ENCODE measurements around the gene DMTF1. TPM values are rescaled to one million over a fixed set of nuclear protein-coding genes. Genes with fewer than 3 reads are reported as not detected.

The DMTF1 gene
- total RNA-seq, 1 donor from 2014 or later: 113 TPM

- peak; percentile 45 for TF ChIP-seq CTCF (conservative IDR thresholded peaks at IDR 0.05)
- Mint-ChIP-seq H3K4me1 (peaks cover 34% of the 10 kb centered on the region), H3K4me3 (peak within 1 kb of the TSS; percentile 96), H3K9me3 (no peaks in the 10 kb centered on the region), H3K27me3 (ENCODE audit: low read depth) (no peaks in the 10 kb centered on the region), H3K27ac (ENCODE audit: unreplicated experiment) (peak within 1 kb of the TSS; percentile 74), H3K36me3 (ENCODE audit: low read depth) (no peaks in the 10 kb centered on the region)
- DNase-seq (ENCODE audit: low read depth, low spot score): peak; percentile 43
Observed at GRCh38 chr7:87219545-87220025, 67.3 kb downstream of the DMTF1 start, which contains the start of gene TMEM243. TMEM243 (minus strand) TSS chr7:87219732; CDS start chr7:87219503, 229 bp downstream.

GRCh38 chr7:87220026-87220733 lies 67.9 kb downstream of the DMTF1 start:
- H3K9me3 Mint-ChIP-seq: no peaks in the 10 kb centered on the region
- H3K27me3 Mint-ChIP-seq (ENCODE audit: low read depth): peaks cover 4% of the 10 kb centered on the region
- TF ChIP-seq CTCF (conservative IDR thresholded peaks at IDR 0.05): peak; percentile 28
- peak; percentile 62 for DNase-seq (ENCODE audit: low read depth, low spot score)
- H3K4me1 Mint-ChIP-seq: peaks cover 34% of the 10 kb centered on the region
- no peaks in the 10 kb centered on the region for H3K36me3 Mint-ChIP-seq (ENCODE audit: low read depth)
- peak overlapping the region; percentile 96 for H3K4me3 Mint-ChIP-seq
- H3K27ac Mint-ChIP-seq (ENCODE audit: unreplicated experiment): peak overlapping the region; percentile 74

- peak overlapping the region; percentile 83 for H3K4me3 Mint-ChIP-seq
Observed at GRCh38 chr7:87220734-87221215, 68.5 kb downstream of the DMTF1 start.

GRCh38 chr7:87223666-87224065 lies 71.4 kb downstream of the DMTF1 start:
- Mint-ChIP-seq H3K36me3 (ENCODE audit: low read depth) (no peaks in the 10 kb centered on the region), H3K27me3 (ENCODE audit: low read depth) (peaks cover 27% of the 10 kb centered on the region), H3K27ac (ENCODE audit: unreplicated experiment) (no peak overlapping the region), H3K4me1 (peaks cover 14% of the 10 kb centered on the region), H3K4me3 (no peak overlapping the region), H3K9me3 (no peaks in the 10 kb centered on the region)
- DNase-seq (ENCODE audit: low read depth, low spot score): no peak
- no peak for TF ChIP-seq CTCF (conservative IDR thresholded peaks at IDR 0.05)

More at GRCh38 chr7:87220734-87221215, 68.5 kb downstream of the DMTF1 start:
- H3K36me3 Mint-ChIP-seq (ENCODE audit: low read depth): no peaks in the 10 kb centered on the region
- DNase-seq (ENCODE audit: low read depth, low spot score): no peak
- no peaks in the 10 kb centered on the region for H3K9me3 Mint-ChIP-seq
- H3K27ac Mint-ChIP-seq (ENCODE audit: unreplicated experiment): no peak overlapping the region
- H3K4me1 Mint-ChIP-seq: peaks cover 34% of the 10 kb centered on the region
- TF ChIP-seq CTCF (conservative IDR thresholded peaks at IDR 0.05): no peak
- peaks cover 10% of the 10 kb centered on the region for H3K27me3 Mint-ChIP-seq (ENCODE audit: low read depth)

GRCh38 chr7:87225696-87226095 lies 73.4 kb downstream of the DMTF1 start:
- no peak for TF ChIP-seq CTCF (conservative IDR thresholded peaks at IDR 0.05)
- H3K27me3 Mint-ChIP-seq (ENCODE audit: low read depth): peaks cover 27% of the 10 kb centered on the region
- no peak overlapping the region for H3K27ac Mint-ChIP-seq (ENCODE audit: unreplicated experiment)
- no peaks in the 10 kb centered on the region for H3K9me3 Mint-ChIP-seq
- no peaks in the 10 kb centered on the region for H3K36me3 Mint-ChIP-seq (ENCODE audit: low read depth)
- DNase-seq (ENCODE audit: low read depth, low spot score): no peak
- peaks cover 4% of the 10 kb centered on the region for H3K4me1 Mint-ChIP-seq
- no peak overlapping the region for H3K4me3 Mint-ChIP-seq

All from neural crest cell (in vitro differentiated cells).